HG03520 (cell line): ENCODE data around the gene PIGZ.
"Not testable (repeated sequence)": the region's sequence is repeated elsewhere in the genome, so short reads cannot be mapped to it uniquely, and the experiment has no call there.

ENCODE experiments used
- ATAC-seq: cut with Tn5 transposase; IDR thresholded peaks from one replicate; pipeline ENCODE4 v1.9.1; 2021; ENCODE audit warnings: mild to moderate bottlenecking, moderate library complexity; ENCODE audit not compliant: unreplicated experiment

PIGZ gene

GRCh38 chr3:196962108-196962929, 6.3 kb downstream of the PIGZ start:
- ATAC-seq, result no peak

- no peak for ATAC-seq
Observed at GRCh38 chr3:196954832-196955231, 13.8 kb downstream of the PIGZ start.

GRCh38 chr3:196951371-196951770, 17.3 kb downstream of the PIGZ start:
- no peak for ATAC-seq

GRCh38 chr3:196949750-196950149, 18.9 kb downstream of the PIGZ start:
- no peak for ATAC-seq

GRCh38 chr3:196949285-196949619, 19.4 kb downstream of the PIGZ start:
- no peak for ATAC-seq

- no peak for ATAC-seq
Observed at GRCh38 chr3:196948442-196949284, 20.0 kb downstream of the PIGZ start.

GRCh38 chr3:196947860-196948441, 20.7 kb downstream of the PIGZ start:
- ATAC-seq, result no peak

- ATAC-seq, result no peak
Observed at GRCh38 chr3:196947136-196947859, 21.3 kb downstream of the PIGZ start.

- not testable (repeated sequence) for ATAC-seq
Observed at GRCh38 chr3:196944037-196944790, 24.4 kb downstream of the PIGZ start.

- ATAC-seq, result no peak
Observed at GRCh38 chr3:196942915-196943277, 25.7 kb downstream of the PIGZ start.

- peak; percentile 93 for ATAC-seq
Observed at GRCh38 chr3:196942226-196942914, 26.3 kb downstream of the PIGZ start, which contains the start of gene NCBP2. NCBP2 (minus strand) TSS chr3:196942528; CDS start chr3:196942503, 25 bp downstream.

GRCh38 chr3:196941729-196942225, 26.9 kb downstream of the PIGZ start:
- peak; percentile 14 for ATAC-seq

GRCh38 chr3:196938576-196938975, 30.1 kb downstream of the PIGZ start:
- ATAC-seq, result no peak

- ATAC-seq, result no peak
Observed at GRCh38 chr3:196938124-196938523, 30.5 kb downstream of the PIGZ start.

- no peak for ATAC-seq
Observed at GRCh38 chr3:196936288-196936687, 32.3 kb downstream of the PIGZ start.

GRCh38 chr3:196932600-196932999, 36.0 kb downstream of the PIGZ start:
- ATAC-seq, result peak; percentile 47

- ATAC-seq, result no peak
Observed at GRCh38 chr3:196931828-196932587, 36.6 kb downstream of the PIGZ start.

GRCh38 chr3:196931157-196931556, 37.5 kb downstream of the PIGZ start:
- ATAC-seq, result no peak
